ENCODE data around the gene UNC93B1.

UNC93B1 gene

DNA sequence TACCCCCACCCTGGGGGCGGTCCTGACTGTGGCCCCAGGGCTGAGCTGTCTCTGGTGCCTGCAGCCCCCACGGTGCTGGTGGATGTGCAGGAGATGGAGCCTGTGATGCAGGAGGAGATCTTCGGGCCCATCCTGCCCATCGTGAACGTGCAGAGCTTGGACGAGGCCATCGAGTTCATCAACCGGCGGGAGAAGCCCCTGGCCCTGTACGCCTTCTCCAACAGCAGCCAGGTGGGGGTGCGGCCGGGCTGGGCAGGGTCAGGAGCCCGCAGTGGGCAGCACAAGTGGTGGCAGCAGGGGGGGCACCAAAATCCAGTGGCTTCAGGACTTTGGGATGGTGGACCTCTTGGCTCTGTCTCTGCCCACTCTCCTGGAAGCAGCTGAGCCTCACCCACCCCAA, 18.6 kb upstream of the UNC93B1 start:
- Histone ChIP-seq H3K27me3 (ENCODE audit: insufficient read depth, low read length, poor library complexity) (no peaks in the 10 kb centered on the region), H4K20me1 (ENCODE audit: insufficient read depth, low read length) (no peaks in the 10 kb centered on the region; the same call in 1 of the 2 replicates), H3K4me1 (ENCODE audit: insufficient read depth, low read length) (0 out of 2 replicates have a peak, but pooled peaks cover 3% of the 10 kb centered on the region), H3K9me3 (ENCODE audit: insufficient read depth, low read length, severe bottlenecking) (no peaks in the 10 kb centered on the region), H3K27ac (ENCODE audit: low read length) (no peak overlapping the region), H3K4me3 (ENCODE audit: low read depth in 1 of 2, low read length in 2 of 2) (no peak overlapping the region), H2AFZ (ENCODE audit: low read depth, low read length) (no peak overlapping the region), H3K9ac (ENCODE audit: low read depth, low read length) (no peak overlapping the region), H3K4me2 (ENCODE audit: insufficient read depth, low read length) (no peak overlapping the region), H3K36me3 (ENCODE audit: insufficient read depth, low read length) (no peaks in the 10 kb centered on the region), H3K79me2 (ENCODE audit: insufficient read depth, low read length) (no peaks in the 10 kb centered on the region)
- TF ChIP-seq, protein P1, sequence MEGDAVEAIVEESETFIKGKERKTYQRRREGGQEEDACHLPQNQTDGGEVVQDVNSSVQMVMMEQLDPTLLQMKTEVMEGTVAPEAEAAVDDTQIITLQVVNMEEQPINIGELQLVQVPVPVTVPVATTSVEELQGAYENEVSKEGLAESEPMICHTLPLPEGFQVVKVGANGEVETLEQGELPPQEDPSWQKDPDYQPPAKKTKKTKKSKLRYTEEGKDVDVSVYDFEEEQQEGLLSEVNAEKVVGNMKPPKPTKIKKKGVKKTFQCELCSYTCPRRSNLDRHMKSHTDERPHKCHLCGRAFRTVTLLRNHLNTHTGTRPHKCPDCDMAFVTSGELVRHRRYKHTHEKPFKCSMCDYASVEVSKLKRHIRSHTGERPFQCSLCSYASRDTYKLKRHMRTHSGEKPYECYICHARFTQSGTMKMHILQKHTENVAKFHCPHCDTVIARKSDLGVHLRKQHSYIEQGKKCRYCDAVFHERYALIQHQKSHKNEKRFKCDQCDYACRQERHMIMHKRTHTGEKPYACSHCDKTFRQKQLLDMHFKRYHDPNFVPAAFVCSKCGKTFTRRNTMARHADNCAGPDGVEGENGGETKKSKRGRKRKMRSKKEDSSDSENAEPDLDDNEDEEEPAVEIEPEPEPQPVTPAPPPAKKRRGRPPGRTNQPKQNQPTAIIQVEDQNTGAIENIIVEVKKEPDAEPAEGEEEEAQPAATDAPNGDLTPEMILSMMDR (IDR thresholded peaks at IDR 0.05; ENCODE audit: borderline replicate concordance, extremely low read depth, low read length, poor library complexity, severe bottlenecking): no peak
- TF ChIP-seq EZH2 (IDR thresholded peaks at IDR 0.05; ENCODE audit: borderline replicate concordance, low read depth, low read length, severe bottlenecking): no peak
- no peak for ATAC-seq (ENCODE audit: insufficient read depth, low read depth)
- DNase-seq: no peak

DNA sequence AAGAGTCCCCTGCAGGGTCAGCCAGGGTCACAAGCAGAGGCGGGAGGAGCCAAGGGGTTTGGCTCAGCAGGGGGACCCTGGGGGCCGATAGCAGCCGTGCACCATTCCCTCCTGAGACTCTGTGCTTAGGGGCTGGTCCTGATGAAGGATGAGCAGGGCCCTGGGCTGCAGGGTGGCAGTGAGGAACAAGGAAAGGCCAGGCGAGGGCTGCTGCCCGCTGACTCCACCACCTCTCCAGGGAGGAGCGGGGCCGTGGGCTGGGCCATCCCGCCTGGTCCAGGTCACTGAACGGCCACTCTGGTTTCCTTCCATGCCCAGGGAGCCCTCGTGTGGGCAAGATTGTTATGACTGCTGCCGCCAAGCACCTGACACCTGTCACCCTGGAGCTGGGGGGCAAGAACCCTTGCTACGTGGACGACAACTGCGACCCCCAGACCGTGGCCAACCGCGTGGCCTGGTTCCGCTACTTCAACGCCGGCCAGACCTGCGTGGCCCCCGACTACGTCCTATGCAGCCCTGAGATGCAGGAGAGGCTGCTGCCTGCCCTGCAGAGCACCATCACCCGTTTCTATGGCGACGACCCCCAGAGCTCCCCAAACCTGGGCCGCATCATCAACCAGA, 17.4 kb upstream of the UNC93B1 start:
- H3K4me2 ChIP-seq (ENCODE audit: insufficient read depth, low read length): no peak overlapping the region
- no peaks in the 10 kb centered on the region for H3K27me3 ChIP-seq (ENCODE audit: insufficient read depth, low read length, poor library complexity)
- H2AFZ ChIP-seq (ENCODE audit: low read depth, low read length): no peak overlapping the region
- no peaks in the 10 kb centered on the region for H3K36me3 ChIP-seq (ENCODE audit: insufficient read depth, low read length)
- DNase-seq (no peak), ATAC-seq (ENCODE audit: insufficient read depth, low read depth) (no peak)
- no peaks in the 10 kb centered on the region for H3K9me3 ChIP-seq (ENCODE audit: insufficient read depth, low read length, severe bottlenecking)
- H3K9ac ChIP-seq (ENCODE audit: low read depth, low read length): no peak overlapping the region
- H3K79me2 ChIP-seq (ENCODE audit: insufficient read depth, low read length): no peaks in the 10 kb centered on the region
- no peak overlapping the region for H3K4me3 ChIP-seq (ENCODE audit: low read depth in 1 of 2, low read length in 2 of 2)
- H3K27ac ChIP-seq (ENCODE audit: low read length): no peak overlapping the region
- no peaks in the 10 kb centered on the region; the same call in 1 of the 2 replicates for H4K20me1 ChIP-seq (ENCODE audit: insufficient read depth, low read length)
- TF ChIP-seq, protein P1 (IDR thresholded peaks at IDR 0.05; ENCODE audit: borderline replicate concordance, extremely low read depth, low read length, poor library complexity, severe bottlenecking): no peak
- no peak for TF ChIP-seq EZH2 (IDR thresholded peaks at IDR 0.05; ENCODE audit: borderline replicate concordance, low read depth, low read length, severe bottlenecking)
- H3K4me1 ChIP-seq (ENCODE audit: insufficient read depth, low read length): no peaks in the 10 kb centered on the region

DNA sequence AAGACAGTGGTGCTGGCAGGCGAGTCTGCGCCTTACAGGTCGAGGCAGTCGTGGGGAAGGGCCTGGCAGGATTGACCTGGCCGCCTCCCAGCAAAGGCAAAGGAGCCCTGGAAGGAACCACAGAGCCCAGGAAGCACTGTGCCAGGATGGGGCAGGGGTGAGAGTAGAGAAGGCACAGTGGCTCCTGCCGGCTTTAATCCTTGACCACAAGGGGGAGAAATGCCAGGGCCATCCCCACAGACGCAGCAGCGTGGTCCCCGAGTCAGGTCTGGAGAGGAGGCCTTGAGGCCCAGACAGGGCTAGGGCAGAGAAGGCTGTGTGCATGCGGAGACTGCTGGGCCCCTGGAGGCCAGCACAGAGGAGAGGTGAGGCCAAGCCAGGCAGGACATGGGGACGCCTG, 16.7 kb upstream of the UNC93B1 start:
- H3K79me2 ChIP-seq (ENCODE audit: insufficient read depth, low read length): no peaks in the 10 kb centered on the region
- no peak overlapping the region for H3K4me3 ChIP-seq (ENCODE audit: low read depth in 1 of 2, low read length in 2 of 2)
- H3K36me3 ChIP-seq (ENCODE audit: insufficient read depth, low read length): no peaks in the 10 kb centered on the region
- H4K20me1 ChIP-seq (ENCODE audit: insufficient read depth, low read length): no peaks in the 10 kb centered on the region; the same call in 1 of the 2 replicates
- DNase-seq (no peak), ATAC-seq (ENCODE audit: insufficient read depth, low read depth) (no peak)
- H3K4me1 ChIP-seq (ENCODE audit: insufficient read depth, low read length): no peaks in the 10 kb centered on the region
- no peak overlapping the region for H3K9ac ChIP-seq (ENCODE audit: low read depth, low read length)
- no peak for TF ChIP-seq EZH2 (IDR thresholded peaks at IDR 0.05; ENCODE audit: borderline replicate concordance, low read depth, low read length, severe bottlenecking)
- TF ChIP-seq, protein P1 (IDR thresholded peaks at IDR 0.05; ENCODE audit: borderline replicate concordance, extremely low read depth, low read length, poor library complexity, severe bottlenecking): no peak
- no peaks in the 10 kb centered on the region for H3K27me3 ChIP-seq (ENCODE audit: insufficient read depth, low read length, poor library complexity)
- no peak overlapping the region for H3K4me2 ChIP-seq (ENCODE audit: insufficient read depth, low read length)
- no peak overlapping the region for H2AFZ ChIP-seq (ENCODE audit: low read depth, low read length)
- H3K9me3 ChIP-seq (ENCODE audit: insufficient read depth, low read length, severe bottlenecking): no peaks in the 10 kb centered on the region
- no peak overlapping the region for H3K27ac ChIP-seq (ENCODE audit: low read length)

Measured in DND-41 (cell line).